ENCODE measurements around the gene PADI2. TPM values are rescaled to one million over a fixed set of nuclear protein-coding genes. Genes with fewer than 3 reads are reported as not detected.

Gene PADI2
- total RNA-seq, 6 donors from 2014 or later = 1.9 to 25.2 (median 4.9) TPM

Other genes starting within 250 kb of the PADI2 start
- gene RNU1-2, start 223.5 kb downstream of the PADI2 start, total RNA-seq = over 10,000 TPM in 1 of 6 donors, 1,000 to 10,000 TPM in 2, under 1 TPM in 3; under 0.01 to 14,413 (median 1,360) TPM
- 100 to 1,000 TPM in 2 of 6 donors, 10 to 100 TPM in 4; 21.0 to 184 (median 48.9) TPM for gene CROCC, start 197.5 kb downstream of the PADI2 start, total RNA-seq
- gene MFAP2, start 138.8 kb downstream of the PADI2 start, total RNA-seq = 10 to 100 TPM in 2 of 6 donors, 1 to 10 TPM in 4; 2.1 to 21.7 (median 7.2) TPM
- 100 to 1,000 TPM in 1 of 6 donors, 10 to 100 TPM in 5; 39.2 to 110 (median 66.5) TPM for gene ATP13A2, start 107.5 kb downstream of the PADI2 start, total RNA-seq
- 10 to 100 TPM; 37.7 to 98.7 (median 74.8) TPM for gene SDHB, start 65.4 kb downstream of the PADI2 start, total RNA-seq
- gene PADI1, start 85.7 kb upstream of the PADI2 start, total RNA-seq = not detected
- not detected for gene PADI3, start 129.6 kb upstream of the PADI2 start, total RNA-seq
- 10 to 100 TPM in 1 of 6 donors, 1 to 10 TPM in 5; 2.7 to 32.3 (median 9.0) TPM for gene PADI4, start 188.7 kb upstream of the PADI2 start, total RNA-seq

Data from upper lobe of left lung (tissue), 6 donors.